WTC11 (cell line): ENCODE measurements around the gene WDR5B. TPM values are rescaled to one million over a fixed set of nuclear protein-coding genes. Genes with fewer than 3 reads are reported as not detected.

Source experiments
- ARID4B ChIP-seq: sonication (generic); formaldehyde crosslinking; IDR thresholded peaks from 2 replicates; pipeline ENCODE4 v1.8.0; 2023; ENCODE audit warnings: missing genetic modification reagents, mild to moderate bottlenecking, borderline replicate concordance
- CREB1 ChIP-seq: sonication (generic); formaldehyde crosslinking; IDR thresholded peaks from 2 replicates; pipeline ENCODE4 v1.8.0; 2023; ENCODE audit warnings: mild to moderate bottlenecking, missing genetic modification reagents
- GRHL2 ChIP-seq: fragments of 250-450 bp; sonication (Bioruptor Pico); IDR thresholded peaks from 2 replicates; pipeline ENCODE4 v1.8.0; 2022; ENCODE audit warnings: mild to moderate bottlenecking, moderate library complexity; ENCODE audit not compliant: insufficient replicate concordance, severe bottlenecking
- IRF2 ChIP-seq: sonication (generic); formaldehyde crosslinking; IDR thresholded peaks from 2 replicates; pipeline ENCODE4 v1.8.0; 2022; ENCODE audit warnings: low read depth, missing genetic modification reagents, borderline replicate concordance
- JUN ChIP-seq: sonication (generic); formaldehyde crosslinking; IDR thresholded peaks from 2 replicates; pipeline ENCODE4 v1.8.0; 2023; ENCODE audit warnings: mild to moderate bottlenecking, missing genetic modification reagents
- NFATC4 ChIP-seq: fragments of 250-450 bp; sonication (Bioruptor Pico); IDR thresholded peaks from 2 replicates; pipeline ENCODE4 v1.9.0; 2021; ENCODE audit warnings: mild to moderate bottlenecking
- TEAD1 ChIP-seq: sonication (generic); formaldehyde crosslinking; IDR thresholded peaks from 2 replicates; pipeline ENCODE4 v1.8.0; 2022; ENCODE audit warnings: mild to moderate bottlenecking, missing genetic modification reagents
- ZMAT4 ChIP-seq: fragments of 250-450 bp; sonication (Bioruptor Pico); IDR thresholded peaks from 2 replicates; pipeline ENCODE4 v1.9.0; 2021; ENCODE audit warnings: mild to moderate bottlenecking
- ZNF121 ChIP-seq: sonication (generic); formaldehyde crosslinking; IDR thresholded peaks from 2 replicates; pipeline ENCODE4 v1.8.0; 2023; ENCODE audit warnings: missing genetic modification reagents
- ZNF138 ChIP-seq: sonication (generic); formaldehyde crosslinking; conservative IDR thresholded peaks from 2 replicates; pipeline ENCODE4 v1.8.1; 2022; ENCODE audit warnings: mild to moderate bottlenecking, moderate library complexity, missing genetic modification reagents
- ZNF425 ChIP-seq: fragments of 250-450 bp; sonication (Bioruptor Pico); conservative IDR thresholded peaks from 2 replicates; pipeline ENCODE4 v1.9.0; 2021; ENCODE audit warnings: mild to moderate bottlenecking
- ZNF532 ChIP-seq: fragments of 250-450 bp; sonication (Bioruptor Pico); IDR thresholded peaks from 2 replicates; pipeline ENCODE4 v1.9.0; 2021; ENCODE audit warnings: mild to moderate bottlenecking, borderline replicate concordance
- ZNF671 ChIP-seq: fragments of 250-450 bp; sonication (Bioruptor Pico); IDR thresholded peaks from 2 replicates; pipeline ENCODE4 v1.8.0; 2021; ENCODE audit warnings: mild to moderate bottlenecking
- total RNA-seq: library from RNA; stranded (reverse); gene quantifications from 3 replicates; pipeline ENCODE4 v1.2.3, GENCODE V29; 2021
- TF ChIP-seq, protein P1 (sequence below): sonication (generic); formaldehyde crosslinking; IDR thresholded peaks from 2 replicates; pipeline ENCODE4 v1.8.0; 2023; ENCODE audit warnings: mild to moderate bottlenecking, missing genetic modification reagents
- TF ChIP-seq, protein P2 (sequence below): sonication (generic); formaldehyde crosslinking; IDR thresholded peaks from 2 replicates; pipeline ENCODE4 v1.8.1; 2022; ENCODE audit warnings: missing genetic modification reagents, borderline replicate concordance
- TF ChIP-seq, protein P3 (sequence below): fragments of 250-450 bp; sonication (Bioruptor Pico); IDR thresholded peaks from 2 replicates; pipeline ENCODE4 v1.9.0; 2021; ENCODE audit warnings: mild to moderate bottlenecking

Gene WDR5B
- total RNA-seq, 1 experiment from 2014 or later, result 2.8 TPM

GRCh38 chr3:122383771-122384697 lies 31.8 kb downstream of the WDR5B start, which contains the start of gene FAM162A (continued):
- TF ChIP-seq ZNF532 (CRISPR knock-in tag) (no peak), NFATC4 (CRISPR knock-in tag) (no peak), JUN (CRISPR knock-in tag) (no peak), ZNF121 (CRISPR knock-in tag) (no peak), ZNF425 (CRISPR knock-in tag) (no peak), ARID4B (CRISPR knock-in tag) (no peak), IRF2 (CRISPR knock-in tag) (no peak), ZMAT4 (CRISPR knock-in tag) (no peak), ZNF138 (CRISPR knock-in tag) (peak; percentile 85; the same call in 1 of the 2 replicates), TEAD1 (peak; percentile 69; the same call in 1 of the 2 replicates), ZNF671 (CRISPR knock-in tag) (no peak), CREB1 (CRISPR knock-in tag) (peak; percentile 24; the same call in 1 of the 2 replicates), GRHL2 (CRISPR knock-in tag) (no peak)
- TF ChIP-seq, protein P1, sequence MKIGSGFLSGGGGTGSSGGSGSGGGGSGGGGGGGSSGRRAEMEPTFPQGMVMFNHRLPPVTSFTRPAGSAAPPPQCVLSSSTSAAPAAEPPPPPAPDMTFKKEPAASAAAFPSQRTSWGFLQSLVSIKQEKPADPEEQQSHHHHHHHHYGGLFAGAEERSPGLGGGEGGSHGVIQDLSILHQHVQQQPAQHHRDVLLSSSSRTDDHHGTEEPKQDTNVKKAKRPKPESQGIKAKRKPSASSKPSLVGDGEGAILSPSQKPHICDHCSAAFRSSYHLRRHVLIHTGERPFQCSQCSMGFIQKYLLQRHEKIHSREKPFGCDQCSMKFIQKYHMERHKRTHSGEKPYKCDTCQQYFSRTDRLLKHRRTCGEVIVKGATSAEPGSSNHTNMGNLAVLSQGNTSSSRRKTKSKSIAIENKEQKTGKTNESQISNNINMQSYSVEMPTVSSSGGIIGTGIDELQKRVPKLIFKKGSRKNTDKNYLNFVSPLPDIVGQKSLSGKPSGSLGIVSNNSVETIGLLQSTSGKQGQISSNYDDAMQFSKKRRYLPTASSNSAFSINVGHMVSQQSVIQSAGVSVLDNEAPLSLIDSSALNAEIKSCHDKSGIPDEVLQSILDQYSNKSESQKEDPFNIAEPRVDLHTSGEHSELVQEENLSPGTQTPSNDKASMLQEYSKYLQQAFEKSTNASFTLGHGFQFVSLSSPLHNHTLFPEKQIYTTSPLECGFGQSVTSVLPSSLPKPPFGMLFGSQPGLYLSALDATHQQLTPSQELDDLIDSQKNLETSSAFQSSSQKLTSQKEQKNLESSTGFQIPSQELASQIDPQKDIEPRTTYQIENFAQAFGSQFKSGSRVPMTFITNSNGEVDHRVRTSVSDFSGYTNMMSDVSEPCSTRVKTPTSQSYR (CRISPR knock-in tag), result 0 out of 2 replicates have a peak, but pooled peaks have one; percentile 15
- TF ChIP-seq, protein P2, sequence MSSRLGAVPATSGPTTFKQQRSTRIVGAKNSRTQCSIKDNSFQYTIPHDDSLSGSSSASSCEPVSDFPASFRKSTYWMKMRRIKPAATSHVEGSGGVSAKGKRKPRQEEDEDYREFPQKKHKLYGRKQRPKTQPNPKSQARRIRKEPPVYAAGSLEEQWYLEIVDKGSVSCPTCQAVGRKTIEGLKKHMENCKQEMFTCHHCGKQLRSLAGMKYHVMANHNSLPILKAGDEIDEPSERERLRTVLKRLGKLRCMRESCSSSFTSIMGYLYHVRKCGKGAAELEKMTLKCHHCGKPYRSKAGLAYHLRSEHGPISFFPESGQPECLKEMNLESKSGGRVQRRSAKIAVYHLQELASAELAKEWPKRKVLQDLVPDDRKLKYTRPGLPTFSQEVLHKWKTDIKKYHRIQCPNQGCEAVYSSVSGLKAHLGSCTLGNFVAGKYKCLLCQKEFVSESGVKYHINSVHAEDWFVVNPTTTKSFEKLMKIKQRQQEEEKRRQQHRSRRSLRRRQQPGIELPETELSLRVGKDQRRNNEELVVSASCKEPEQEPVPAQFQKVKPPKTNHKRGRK (CRISPR knock-in tag), result no peak
- TF ChIP-seq, protein P3, sequence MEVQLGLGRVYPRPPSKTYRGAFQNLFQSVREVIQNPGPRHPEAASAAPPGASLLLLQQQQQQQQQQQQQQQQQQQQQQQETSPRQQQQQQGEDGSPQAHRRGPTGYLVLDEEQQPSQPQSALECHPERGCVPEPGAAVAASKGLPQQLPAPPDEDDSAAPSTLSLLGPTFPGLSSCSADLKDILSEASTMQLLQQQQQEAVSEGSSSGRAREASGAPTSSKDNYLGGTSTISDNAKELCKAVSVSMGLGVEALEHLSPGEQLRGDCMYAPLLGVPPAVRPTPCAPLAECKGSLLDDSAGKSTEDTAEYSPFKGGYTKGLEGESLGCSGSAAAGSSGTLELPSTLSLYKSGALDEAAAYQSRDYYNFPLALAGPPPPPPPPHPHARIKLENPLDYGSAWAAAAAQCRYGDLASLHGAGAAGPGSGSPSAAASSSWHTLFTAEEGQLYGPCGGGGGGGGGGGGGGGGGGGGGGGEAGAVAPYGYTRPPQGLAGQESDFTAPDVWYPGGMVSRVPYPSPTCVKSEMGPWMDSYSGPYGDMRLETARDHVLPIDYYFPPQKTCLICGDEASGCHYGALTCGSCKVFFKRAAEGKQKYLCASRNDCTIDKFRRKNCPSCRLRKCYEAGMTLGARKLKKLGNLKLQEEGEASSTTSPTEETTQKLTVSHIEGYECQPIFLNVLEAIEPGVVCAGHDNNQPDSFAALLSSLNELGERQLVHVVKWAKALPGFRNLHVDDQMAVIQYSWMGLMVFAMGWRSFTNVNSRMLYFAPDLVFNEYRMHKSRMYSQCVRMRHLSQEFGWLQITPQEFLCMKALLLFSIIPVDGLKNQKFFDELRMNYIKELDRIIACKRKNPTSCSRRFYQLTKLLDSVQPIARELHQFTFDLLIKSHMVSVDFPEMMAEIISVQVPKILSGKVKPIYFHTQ (CRISPR knock-in tag), result no peak
